NCI-H1436 treated with DMSO at 0.1 percent for 48 hours (cell line): ENCODE results near the gene ZACN.

Source experiments
- DNase-seq: peaks from one replicate; lab custom pipeline; 2025; lab: John Stamatoyannopoulos, UW

ZACN gene

GRCh38 chr17:76131692-76132573, 53.0 kb downstream of the ZACN start:
- no peak for DNase-seq
